Esophagus muscularis mucosa (tissue), 4 donors: ENCODE measurements around the gene TCF7L2. TPM values are rescaled to one million over a fixed set of nuclear protein-coding genes. Genes with fewer than 3 reads are reported as not detected.

Experiments used
- DNase-seq: peaks from one replicate; pipeline ENCODE4 v3.0.0-alpha.2; 2017; ENCODE audit errors: extremely low spot score
- H3K27ac ChIP-seq, 4 donors: fragments of 200-600 bp; sonication (generic); replicated peaks in 1 of 4; 1 replicate in 3 of 4; 2 replicates in 1 of 4; pipeline ENCODE4 v1.5.1; 2016 to 2019; ENCODE audit warnings: mild to moderate bottlenecking in 1 of 4
- H3K27me3 ChIP-seq, 4 donors: fragments of 200-600 bp; sonication (generic); one replicate each; pipeline versions ENCODE4 v1.5.1 to v1.6.0; 2016 to 2019
- H3K36me3 ChIP-seq, 4 donors: fragments of 200-600 bp; sonication (generic); one replicate each; pipeline ENCODE4 v1.5.1; 2016 to 2019
- H3K4me1 ChIP-seq, 4 donors: fragments of 200-600 bp; sonication (generic); one replicate each; pipeline ENCODE4 v1.5.1; 2016 to 2019
- H3K4me3 ChIP-seq, 4 donors: fragments of 200-600 bp; sonication (generic); 1 replicate in 2 of 4; 2 replicates in 2 of 4; pipeline ENCODE4 v1.5.1; 2016 to 2019; ENCODE audit warnings: mild to moderate bottlenecking in 4 of 4, moderate library complexity in 1 of 4
- H3K9me3 ChIP-seq, 4 donors: fragments of 200-600 bp; sonication (generic); 1 replicate in 3 of 4; 2 replicates in 1 of 4; pipeline ENCODE4 v1.5.1; 2016 to 2019
- CTCF ChIP-seq, 3 experiments: fragments of 200-600 bp in 2 of 3; fragments of 450-650 bp in 1 of 3; sonication (generic) in 2 of 3; IDR thresholded peaks; one replicate each; pipeline ENCODE4 v1.5.1; 2017 to 2019; ENCODE audit warnings: antibody characterized with exemption in 3 of 3, mild to moderate bottlenecking in 2 of 3, moderate library complexity in 1 of 3
- EP300 ChIP-seq: sonication (generic); formaldehyde crosslinking; IDR thresholded peaks from one replicate; pipeline ENCODE4 v1.6.1; 2017; ENCODE audit warnings: antibody characterized with exemption
- POLR2A ChIP-seq: fragments of 450-650 bp; IDR thresholded peaks from one replicate; pipeline ENCODE4 v1.6.1; 2017; ENCODE audit warnings: antibody characterized with exemption, moderate library complexity, mild to moderate bottlenecking, low read depth
- POLR2AphosphoS5 ChIP-seq, 2 donors: sonication (generic); formaldehyde crosslinking; IDR thresholded peaks; one replicate each; pipeline ENCODE4 v1.6.1; 2017; ENCODE audit warnings: antibody characterized with exemption in 2 of 2
- WGBS: methylation state at CpG from one replicate; pipeline ENCODE4 v1.1.5; 2018; 5-methylcytosine and 5-hydroxymethylcytosine counted together
- intact Hi-C: fragments of 100-400 bp; cut with DNase I; formaldehyde crosslinking; loops from one replicate; pipeline ENCODE4 v1.15.1; 2023
- total RNA-seq, 4 donors: library from RNA; depleted of rRNA; stranded (reverse); fragments of >200 nt; gene quantifications; one replicate each; pipeline versions ENCODE4 v1.1.0 to v1.2.1, GENCODE V29; 2016

TCF7L2 gene
- total RNA-seq, 4 donors from 2014 or later, result 7.8 to 24.1 (median 19.2) TPM

- Histone ChIP-seq H3K27me3 (no peaks in the 10 kb centered on the region), H3K27ac (no peak overlapping the region), H3K9me3 (no peaks in the 10 kb centered on the region), H3K4me1 (no peaks in the 10 kb centered on the region), H3K4me3 (no peak overlapping the region), H3K36me3 (peaks cover 2 to 32% (median 14%) of the 10 kb centered on the region in 4 donors)
- 88% methylated on average over 10 of the region's 10 CpGs for WGBS
- TF ChIP-seq POLR2A (no peak), EP300 (no peak), CTCF (IDR thresholded peaks at IDR 0.05) (no peak), POLR2AphosphoS5 (IDR thresholded peaks at IDR 0.05) (no peak)
- intact Hi-C loops, result no loop called here
- no peak for DNase-seq
Observed at GRCh38 chr10:113169111-113169510, 219.1 kb downstream of the TCF7L2 start.

GRCh38 chr10:113169853-113170460, 219.9 kb downstream of the TCF7L2 start:
- Histone ChIP-seq H3K4me1 (no peaks in the 10 kb centered on the region), H3K27ac (no peak overlapping the region), H3K27me3 (no peaks in the 10 kb centered on the region), H3K4me3 (no peak overlapping the region), H3K9me3 (no peaks in the 10 kb centered on the region), H3K36me3 (peaks cover 2 to 30% (median 12%) of the 10 kb centered on the region in 4 donors)
- no peak for TF ChIP-seq POLR2A
- TF ChIP-seq EP300, result no peak
- no peak for TF ChIP-seq CTCF (IDR thresholded peaks at IDR 0.05)
- no peak for TF ChIP-seq POLR2AphosphoS5 (IDR thresholded peaks at IDR 0.05)
- WGBS, result 91% methylated on average over 14 of the region's 14 CpGs
- intact Hi-C loops, result no loop called here
- no peak for DNase-seq

- no peak for DNase-seq
- no peaks in the 10 kb centered on the region for H3K27me3 ChIP-seq
- H3K27ac ChIP-seq, result no peak overlapping the region
- peaks cover 0 to 17% (median 2%) of the 10 kb centered on the region in 4 donors for H3K36me3 ChIP-seq
- TF ChIP-seq POLR2AphosphoS5 (IDR thresholded peaks at IDR 0.05) (no peak), EP300 (no peak), CTCF (IDR thresholded peaks at IDR 0.05) (no peak)
- intact Hi-C loops, result no loop called here
- H3K4me3 ChIP-seq, result no peak overlapping the region
- H3K9me3 ChIP-seq, result no peaks in the 10 kb centered on the region
- peaks cover 0 to under 1% (median 0%) of the 10 kb centered on the region in 4 donors for H3K4me1 ChIP-seq
- 92% methylated on average over 11 of the region's 11 CpGs for WGBS
Observed at GRCh38 chr10:113171662-113172061, 221.6 kb downstream of the TCF7L2 start.

GRCh38 chr10:113175176-113175575, 225.1 kb downstream of the TCF7L2 start:
- H3K36me3 ChIP-seq, result peaks cover 0 to 6% (median 0%) of the 10 kb centered on the region in 4 donors
- H3K27ac ChIP-seq, result no peak overlapping the region
- H3K4me1 ChIP-seq, result peaks cover 0 to 10% (median under 1%) of the 10 kb centered on the region in 4 donors
- no peak overlapping the region for H3K4me3 ChIP-seq
- DNase-seq, result no peak
- TF ChIP-seq POLR2A, result no peak
- TF ChIP-seq CTCF (IDR thresholded peaks at IDR 0.05), result no peak
- no peak for TF ChIP-seq POLR2AphosphoS5 (IDR thresholded peaks at IDR 0.05)
- TF ChIP-seq EP300, result no peak
- H3K9me3 ChIP-seq, result no peaks in the 10 kb centered on the region
- intact Hi-C loops, result no loop called here
- WGBS, result 84% methylated on average over 3 of the region's 3 CpGs
- H3K27me3 ChIP-seq, result no peaks in the 10 kb centered on the region
